Body of pancreas (tissue), 4 donors: Measurements from ENCODE around the gene ATP1A1. TPM values are rescaled to one million over a fixed set of nuclear protein-coding genes. Genes with fewer than 3 reads are reported as not detected.
A peak's percentile ranks its signal among the peaks of the same experiment; 100 is the strongest.

Experiments used
- ATAC-seq: fragments of 150-250 bp; one replicate; pipeline ENCODE4 v1.9.1; 2016
- DNase-seq, 4 donors: peaks; one replicate each; pipeline ENCODE4 v3.0.0-alpha.2; 2019
- H3K27ac ChIP-seq, 4 donors: fragments of 200-600 bp; sonication (generic); 1 replicate in 3 of 4; 2 replicates in 1 of 4; pipeline versions ENCODE4 v1.5.1 to v1.6.1; 2016 to 2019; ENCODE audit warnings: mild to moderate bottlenecking in 1 of 4, mixed read lengths in 1 of 4, moderate library complexity in 1 of 4
- H3K27me3 ChIP-seq, 2 donors: fragments of 200-600 bp; sonication (generic); one replicate each; pipeline ENCODE4 v1.6.0; 2016; ENCODE audit warnings: mild to moderate bottlenecking in 1 of 2
- H3K36me3 ChIP-seq, 2 donors: fragments of 200-600 bp; sonication (generic); replicated peaks in 1 of 2; 2 replicates each; pipeline ENCODE4 v1.5.1; 2016; ENCODE audit warnings: low read depth in 2 of 2; ENCODE audit not compliant: insufficient read depth in 1 of 2
- H3K4me1 ChIP-seq: fragments of 200-600 bp; sonication (generic); one replicate; pipeline ENCODE4 v1.6.0; 2016
- H3K4me3 ChIP-seq, 2 donors: fragments of 200-600 bp; sonication (generic); 1 replicate in 1 of 2; 2 replicates in 1 of 2; pipeline ENCODE4 v1.5.1; 2016 to 2019
- H3K9me3 ChIP-seq, 3 donors: fragments of 200-600 bp; sonication (generic); 1 replicate in 2 of 3; 2 replicates in 1 of 3; pipeline ENCODE4 v1.5.1; 2016
- POLR2A ChIP-seq, 3 donors: fragments of 450-650 bp; IDR thresholded peaks; one replicate each; pipeline ENCODE4 v1.6.1; 2016; ENCODE audit warnings: antibody characterized with exemption in 3 of 3, mild to moderate bottlenecking in 2 of 3
- WGBS, 2 donors: methylation state at CpG; one replicate each; pipeline ENCODE4 v1.1.5; 2017; 5-methylcytosine and 5-hydroxymethylcytosine counted together
- intact Hi-C: fragments of 100-400 bp; cut with DNase I; formaldehyde crosslinking; loops from one replicate; pipeline ENCODE4 v1.15.1; 2023
- total RNA-seq, 2 donors: library from RNA; depleted of rRNA; stranded (reverse); fragments of >200 nt; gene quantifications; one replicate each; pipeline ENCODE4 v1.1.0, GENCODE V29; 2016
- TF ChIP-seq, protein P1 (sequence below), 7 experiments: fragments of 450-650 bp in 4 of 7; fragments of 200-600 bp in 3 of 7; sonication (generic) in 3 of 7; IDR thresholded peaks; one replicate each; pipeline ENCODE4 v1.5.1; 2016 to 2019; ENCODE audit warnings: antibody characterized with exemption in 7 of 7

Gene ATP1A1
- total RNA-seq, 2 donors from 2014 or later = 423 to 593 TPM

DNA sequence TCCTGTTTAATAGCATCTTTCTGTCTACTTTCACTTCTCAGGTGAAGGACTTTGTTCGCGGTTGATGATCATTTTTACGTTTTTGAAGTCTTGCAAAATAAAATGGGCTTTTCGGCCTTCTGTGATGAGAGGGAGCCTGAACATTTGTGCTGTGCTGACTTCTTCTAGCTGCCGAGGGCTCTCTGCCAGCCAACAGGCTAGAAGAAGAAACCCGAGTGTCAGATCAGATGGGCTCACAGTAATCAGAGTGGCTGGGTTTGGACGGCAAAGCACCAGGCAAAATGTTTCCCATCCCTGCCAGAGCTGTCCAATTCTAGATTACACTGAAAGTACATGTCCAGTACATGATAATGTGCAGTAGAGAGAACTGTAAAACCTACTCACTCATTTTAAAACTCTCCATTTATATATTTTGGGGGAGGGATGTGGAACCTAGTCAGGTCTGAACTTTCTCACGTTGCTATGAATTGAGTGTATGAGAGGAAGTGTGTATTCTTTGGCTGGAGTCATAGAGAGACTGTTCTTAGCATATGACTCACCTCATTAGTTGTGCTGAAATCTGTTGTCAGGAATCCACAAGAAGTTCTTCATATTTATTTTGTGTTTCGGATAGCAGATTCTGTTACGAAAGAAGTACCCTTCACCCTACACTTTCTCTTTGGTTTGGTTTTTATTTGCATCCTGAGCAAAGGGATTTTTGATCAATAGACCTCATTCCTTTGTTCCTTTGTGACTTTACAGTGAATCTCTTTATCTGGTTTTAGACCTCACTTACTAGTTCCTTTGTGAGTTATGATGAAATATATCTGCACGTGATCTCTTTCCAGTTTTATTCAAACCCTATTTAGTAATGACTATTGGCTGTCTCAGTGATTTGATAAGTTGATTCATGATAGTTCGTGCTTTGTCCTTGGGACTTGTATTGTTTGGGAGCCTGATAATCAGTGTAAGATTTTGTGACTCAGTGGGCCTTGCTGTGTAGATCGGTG, 4.8 kb downstream of the ATP1A1 start:
- Histone ChIP-seq H3K4me1 (peaks cover 87% of the 10 kb centered on the region), H3K4me3 (no peak overlapping the region), H3K27me3 (no peaks in the 10 kb centered on the region), H3K36me3 (no peaks in the 10 kb centered on the region), H3K9me3 (no peaks in the 10 kb centered on the region), H3K27ac (peak overlapping the region; percentile 79 to 98 (median 90))
- WGBS, 2 donors = 14% methylated on average over 13 of the region's 13 CpGs
- TF ChIP-seq POLR2A (IDR thresholded peaks at IDR 0.05) = peak in 1 of 3 donors; percentile 46
- TF ChIP-seq, protein P1, sequence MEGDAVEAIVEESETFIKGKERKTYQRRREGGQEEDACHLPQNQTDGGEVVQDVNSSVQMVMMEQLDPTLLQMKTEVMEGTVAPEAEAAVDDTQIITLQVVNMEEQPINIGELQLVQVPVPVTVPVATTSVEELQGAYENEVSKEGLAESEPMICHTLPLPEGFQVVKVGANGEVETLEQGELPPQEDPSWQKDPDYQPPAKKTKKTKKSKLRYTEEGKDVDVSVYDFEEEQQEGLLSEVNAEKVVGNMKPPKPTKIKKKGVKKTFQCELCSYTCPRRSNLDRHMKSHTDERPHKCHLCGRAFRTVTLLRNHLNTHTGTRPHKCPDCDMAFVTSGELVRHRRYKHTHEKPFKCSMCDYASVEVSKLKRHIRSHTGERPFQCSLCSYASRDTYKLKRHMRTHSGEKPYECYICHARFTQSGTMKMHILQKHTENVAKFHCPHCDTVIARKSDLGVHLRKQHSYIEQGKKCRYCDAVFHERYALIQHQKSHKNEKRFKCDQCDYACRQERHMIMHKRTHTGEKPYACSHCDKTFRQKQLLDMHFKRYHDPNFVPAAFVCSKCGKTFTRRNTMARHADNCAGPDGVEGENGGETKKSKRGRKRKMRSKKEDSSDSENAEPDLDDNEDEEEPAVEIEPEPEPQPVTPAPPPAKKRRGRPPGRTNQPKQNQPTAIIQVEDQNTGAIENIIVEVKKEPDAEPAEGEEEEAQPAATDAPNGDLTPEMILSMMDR (IDR thresholded peaks at IDR 0.05) = no peak
- peak; percentile 41 to 67 (median 62) for DNase-seq
- ATAC-seq = peak; percentile 34
- intact Hi-C loops = no loop called here

DNA sequence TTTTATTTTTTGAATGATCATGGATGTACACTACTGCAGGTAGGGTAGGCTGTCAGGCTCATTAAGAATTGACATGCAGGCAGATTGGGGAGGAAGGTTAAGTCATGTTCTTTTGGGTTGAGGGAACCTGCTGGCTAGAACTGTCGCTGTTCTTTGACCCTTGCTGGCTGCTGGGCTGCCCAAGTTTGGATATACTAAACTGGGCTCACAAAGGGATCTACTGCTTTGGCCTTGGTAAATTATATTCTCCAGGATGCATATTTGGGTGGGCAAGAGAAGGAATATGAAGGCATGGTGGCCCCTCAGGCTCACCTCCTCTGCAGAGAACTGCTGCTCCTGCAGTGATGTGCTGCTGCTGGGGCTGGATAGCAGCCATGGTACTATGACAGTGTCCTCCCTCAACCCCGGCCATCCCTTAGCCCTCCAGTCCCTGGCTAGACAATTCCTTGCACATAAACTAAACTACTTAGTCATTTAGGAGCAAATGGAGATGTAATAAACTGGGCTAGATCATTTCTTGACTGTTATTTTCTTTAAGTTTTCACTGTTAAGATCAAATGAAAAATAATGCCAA, 6.1 kb downstream of the ATP1A1 start:
- intact Hi-C loops = no loop called here
- ATAC-seq (no peak), DNase-seq (no peak)
- 43 to 45% methylated on average over 2 of the region's 2 CpGs for WGBS, 2 donors
- TF ChIP-seq, protein P1 (IDR thresholded peaks at IDR 0.05) = no peak
- TF ChIP-seq POLR2A (IDR thresholded peaks at IDR 0.05) = no peak
- Histone ChIP-seq H3K4me3 (no peak overlapping the region), H3K9me3 (no peaks in the 10 kb centered on the region), H3K4me1 (peaks cover 100% of the 10 kb centered on the region), H3K36me3 (no peaks in the 10 kb centered on the region), H3K27me3 (no peaks in the 10 kb centered on the region), H3K27ac (peak overlapping the region; percentile 28 to 98 (median 90))

DNA sequence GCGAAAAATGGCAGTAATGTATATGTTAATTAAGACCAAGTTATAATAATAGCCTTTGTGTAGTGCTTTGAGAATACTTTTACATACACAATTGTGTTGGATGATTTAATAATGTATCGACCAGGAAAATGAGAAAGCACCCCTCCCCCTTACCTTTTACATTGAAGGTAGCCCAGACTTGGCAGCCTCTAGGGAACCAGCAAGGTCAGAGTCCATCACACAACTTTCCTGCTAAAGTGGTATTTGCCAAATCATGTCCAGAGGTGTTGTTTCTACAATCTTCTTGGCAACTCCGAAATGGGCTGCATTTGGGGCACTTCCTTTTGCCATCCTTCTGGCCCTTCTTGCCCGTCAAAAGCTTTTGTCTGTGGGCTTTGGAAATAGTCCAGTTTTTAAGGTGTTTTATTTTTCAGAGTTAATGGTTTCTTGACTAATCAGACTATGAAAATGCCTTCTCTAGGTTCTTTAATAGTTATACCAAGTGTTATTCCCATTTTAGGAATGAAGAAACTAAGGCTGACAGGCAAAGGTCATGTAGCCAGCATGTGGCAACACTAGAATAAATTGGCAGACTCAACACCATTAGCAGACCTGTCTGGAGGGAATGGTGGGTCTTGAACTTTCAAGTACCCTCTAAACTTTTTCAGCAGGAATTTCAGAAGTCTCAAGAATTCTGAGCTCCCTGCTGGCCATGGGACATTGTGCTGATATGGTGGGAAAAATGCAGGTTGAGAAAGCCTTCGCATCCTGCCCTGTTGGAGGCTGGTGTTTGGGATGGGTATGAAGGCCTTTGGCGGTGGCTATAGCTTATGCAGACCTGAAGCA, 6.8 kb downstream of the ATP1A1 start:
- intact Hi-C loops = no loop called here
- Histone ChIP-seq H3K27me3 (no peaks in the 10 kb centered on the region), H3K9me3 (no peaks in the 10 kb centered on the region), H3K4me3 (no peak overlapping the region), H3K36me3 (peaks cover 2 to 6% of the 10 kb centered on the region in 2 donors), H3K27ac (peak overlapping the region; percentile 28 to 98 (median 90)), H3K4me1 (peaks cover 99% of the 10 kb centered on the region)
- 42% methylated on average over 6 of the region's 6 CpGs for WGBS, 2 donors
- peak; percentile 57 to 80 (median 76) for DNase-seq
- TF ChIP-seq POLR2A (IDR thresholded peaks at IDR 0.05) = no peak
- TF ChIP-seq, protein P1 (IDR thresholded peaks at IDR 0.05) = no peak
- ATAC-seq = peak; percentile 38

DNA sequence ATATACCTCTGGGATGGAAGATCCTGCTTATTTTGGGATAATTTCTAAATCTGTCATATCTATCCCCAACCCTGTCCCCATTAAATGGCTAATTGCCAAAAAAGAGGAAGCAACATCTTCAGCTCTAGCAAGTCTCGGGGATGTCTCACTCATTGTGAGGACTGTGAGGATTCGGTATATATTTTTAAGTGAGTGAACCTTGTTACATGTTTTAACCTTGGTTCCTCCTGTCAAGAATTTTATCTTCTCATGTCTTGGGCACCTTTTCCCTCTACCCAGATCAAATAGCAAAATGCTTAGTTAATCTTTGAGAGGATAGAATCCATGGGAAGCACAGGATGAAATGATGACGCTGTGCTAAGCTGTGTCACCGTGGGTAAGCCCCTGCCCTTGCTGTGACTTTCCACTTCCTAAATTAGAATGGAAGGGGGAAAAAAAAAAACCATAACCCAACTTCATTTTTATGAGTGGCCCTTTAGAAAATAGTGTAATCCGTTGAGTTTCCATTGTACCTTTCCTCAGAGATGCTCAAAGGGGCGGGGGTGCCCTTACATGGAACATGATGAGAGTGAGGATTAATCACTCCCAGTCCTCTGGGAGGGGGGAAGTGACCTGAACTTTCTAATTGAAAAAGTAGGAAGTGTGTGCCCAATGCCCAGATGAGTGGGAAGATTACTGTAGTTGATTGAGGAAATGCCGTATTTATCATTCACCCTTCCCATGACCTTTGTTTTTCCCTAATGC, 7.6 kb downstream of the ATP1A1 start:
- no peaks in the 10 kb centered on the region for H3K27me3 ChIP-seq
- H3K4me3 ChIP-seq = no peak overlapping the region
- peaks cover 6 to 8% of the 10 kb centered on the region in 2 donors for H3K36me3 ChIP-seq
- no peak for ATAC-seq
- intact Hi-C loops = no loop called here
- no peak for DNase-seq
- peaks cover 94% of the 10 kb centered on the region for H3K4me1 ChIP-seq
- no peaks in the 10 kb centered on the region for H3K9me3 ChIP-seq
- peak overlapping the region in 3 of 4 donors; percentile 89 to 98 (median 92) for H3K27ac ChIP-seq
- 48 to 62% methylated on average over 7 of the region's 7 CpGs for WGBS, 2 donors
- TF ChIP-seq, protein P1 (IDR thresholded peaks at IDR 0.05) = no peak
- TF ChIP-seq POLR2A (IDR thresholded peaks at IDR 0.05) = peak in 1 of 3 donors; percentile 2
